ENCODE measurements around the gene RBFOX2. TPM values are rescaled to one million over a fixed set of nuclear protein-coding genes. Genes with fewer than 3 reads are reported as not detected.

The RBFOX2 gene
- total and polyA plus RNA-seq, 2 of the 13 experiments (the other 11 are each of a cell fraction or from before 2014, with no cell fraction given) = 37.3 to 40.4 TPM

DNA sequence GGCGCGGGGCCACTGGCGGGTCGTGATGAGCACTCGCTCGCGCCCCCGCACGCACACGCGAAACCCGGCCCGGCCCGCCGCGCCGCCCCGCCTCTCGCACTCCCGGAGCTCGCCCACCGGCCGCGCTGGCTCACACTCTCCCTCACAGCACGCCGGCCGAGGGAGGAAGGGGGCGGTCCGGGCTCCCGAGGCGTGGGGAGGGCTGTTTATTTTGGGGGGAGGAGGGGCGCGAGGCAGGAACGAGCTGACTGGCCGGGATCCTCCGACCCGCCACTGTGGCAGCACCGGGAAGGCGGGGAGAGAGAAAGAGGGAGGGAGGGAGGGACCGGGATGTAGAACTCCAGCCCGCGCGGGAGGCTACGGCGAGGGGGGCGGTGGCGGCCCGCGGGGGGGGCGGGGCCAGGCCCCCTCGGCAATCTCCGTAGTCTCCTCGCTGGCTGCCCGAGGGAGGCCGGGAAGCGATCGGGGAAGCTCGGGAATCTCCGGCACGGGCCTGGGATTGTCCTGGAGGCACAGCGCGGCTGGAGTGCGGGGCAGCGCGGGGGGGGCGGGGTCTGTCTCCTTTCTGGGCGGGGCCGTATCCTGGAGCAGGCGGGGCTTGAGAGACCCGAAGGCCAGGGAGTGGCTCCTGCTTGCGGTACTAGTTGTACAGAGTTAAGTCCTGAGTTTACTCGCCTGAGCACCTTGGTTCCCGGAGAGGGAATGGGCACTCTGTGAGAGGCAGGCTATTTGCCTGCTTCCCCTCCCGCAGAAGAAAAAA lies at the start of gene RBFOX2 (continued):
- no peak for TF ChIP-seq SETDB1 (CRISPR knock-in tag; IDR thresholded peaks at IDR 0.05; ENCODE audit: borderline replicate concordance)
- no peak for TF ChIP-seq TBX3 (IDR thresholded peaks at IDR 0.05; ENCODE audit: borderline replicate concordance)
- no peak for TF ChIP-seq MED13 (CRISPR knock-in tag; IDR thresholded peaks at IDR 0.05)
- TF ChIP-seq ZNF441 (CRISPR knock-in tag; IDR thresholded peaks at IDR 0.05; ENCODE audit: borderline replicate concordance) = no peak; the same call in 1 of the 2 replicates
- TF ChIP-seq ZNF674 (CRISPR knock-in tag; IDR thresholded peaks at IDR 0.05; ENCODE audit: low read depth) = no peak
- 0 out of 2 replicates have a peak, but pooled peaks have one; percentile 7 for TF ChIP-seq SOX5 (CRISPR knock-in tag; IDR thresholded peaks at IDR 0.05; ENCODE audit: borderline replicate concordance)
- TF ChIP-seq TCF12 (IDR thresholded peaks at IDR 0.05) = no peak
- TF ChIP-seq TCF12 (CRISPR knock-in tag; IDR thresholded peaks at IDR 0.05) = no peak; the same call in 1 of the 2 replicates
- TF ChIP-seq ZNF446 (CRISPR knock-in tag; IDR thresholded peaks at IDR 0.05) = no peak
- TF ChIP-seq KLF13 (CRISPR knock-in tag; IDR thresholded peaks at IDR 0.05) = no peak
- TF ChIP-seq ZNF558 (CRISPR knock-in tag; IDR thresholded peaks at IDR 0.05; ENCODE audit: borderline replicate concordance) = no peak
- TF ChIP-seq, protein P1, sequence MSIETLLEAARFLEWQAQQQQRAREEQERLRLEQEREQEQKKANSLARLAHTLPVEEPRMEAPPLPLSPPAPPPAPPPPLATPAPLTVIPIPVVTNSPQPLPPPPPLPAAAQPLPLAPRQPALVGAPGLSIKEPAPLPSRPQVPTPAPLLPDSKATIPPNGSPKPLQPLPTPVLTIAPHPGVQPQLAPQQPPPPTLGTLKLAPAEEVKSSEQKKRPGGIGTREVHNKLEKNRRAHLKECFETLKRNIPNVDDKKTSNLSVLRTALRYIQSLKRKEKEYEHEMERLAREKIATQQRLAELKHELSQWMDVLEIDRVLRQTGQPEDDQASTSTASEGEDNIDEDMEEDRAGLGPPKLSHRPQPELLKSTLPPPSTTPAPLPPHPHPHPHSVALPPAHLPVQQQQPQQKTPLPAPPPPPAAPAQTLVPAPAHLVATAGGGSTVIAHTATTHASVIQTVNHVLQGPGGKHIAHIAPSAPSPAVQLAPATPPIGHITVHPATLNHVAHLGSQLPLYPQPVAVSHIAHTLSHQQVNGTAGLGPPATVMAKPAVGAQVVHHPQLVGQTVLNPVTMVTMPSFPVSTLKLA (IDR thresholded peaks at IDR 0.05) = 0 out of 2 replicates have a peak, but pooled peaks have one; percentile 27
- no peak for TF ChIP-seq ZSCAN29 (CRISPR knock-in tag; conservative IDR thresholded peaks at IDR 0.05)
- no peak for TF ChIP-seq ZNF121 (CRISPR knock-in tag; IDR thresholded peaks at IDR 0.05)
- TF ChIP-seq ZFY (CRISPR knock-in tag; IDR thresholded peaks at IDR 0.05) = no peak
- no peak for TF ChIP-seq ZNF143 (CRISPR knock-in tag; IDR thresholded peaks at IDR 0.05)
- no peak for TF ChIP-seq MXD3 (CRISPR knock-in tag; IDR thresholded peaks at IDR 0.05)
- no peak for TF ChIP-seq ZNF652 (CRISPR knock-in tag; IDR thresholded peaks at IDR 0.05; ENCODE audit: borderline replicate concordance, low read depth)
- no peak for TF ChIP-seq YEATS2 (CRISPR knock-in tag; IDR thresholded peaks at IDR 0.05; ENCODE audit: borderline replicate concordance)
- TF ChIP-seq ZNF567 (CRISPR knock-in tag; IDR thresholded peaks at IDR 0.05; ENCODE audit: borderline replicate concordance) = no peak
- TF ChIP-seq SOX6 (IDR thresholded peaks at IDR 0.05) = no peak
- TF ChIP-seq SOX6 (CRISPR knock-in tag; IDR thresholded peaks at IDR 0.05) = no peak
- TF ChIP-seq ZNF878 (CRISPR knock-in tag; IDR thresholded peaks at IDR 0.05) = no peak
- TF ChIP-seq KAT7 (CRISPR knock-in tag; IDR thresholded peaks at IDR 0.05; ENCODE audit: borderline replicate concordance) = no peak
- TF ChIP-seq ZNF160 (CRISPR knock-in tag; IDR thresholded peaks at IDR 0.05) = no peak
- peak; percentile 40 for TF ChIP-seq NFYC (CRISPR knock-in tag; IDR thresholded peaks at IDR 0.05)
- no peak for TF ChIP-seq ZNF136 (CRISPR knock-in tag; IDR thresholded peaks at IDR 0.05; ENCODE audit: low read depth)
- TF ChIP-seq TBP (CRISPR knock-in tag; IDR thresholded peaks at IDR 0.05) = no peak
- TF ChIP-seq HNF4A (CRISPR knock-in tag; IDR thresholded peaks at IDR 0.05) = no peak
- no peak for TF ChIP-seq ELF3 (CRISPR knock-in tag; IDR thresholded peaks at IDR 0.05)
